ENCODE measurements around the gene IL1RAPL2. TPM values are rescaled to one million over a fixed set of nuclear protein-coding genes. Genes with fewer than 3 reads are reported as not detected.

IL1RAPL2 gene
- total RNA-seq, 2 experiments from 2014 or later, result not detected

DNA sequence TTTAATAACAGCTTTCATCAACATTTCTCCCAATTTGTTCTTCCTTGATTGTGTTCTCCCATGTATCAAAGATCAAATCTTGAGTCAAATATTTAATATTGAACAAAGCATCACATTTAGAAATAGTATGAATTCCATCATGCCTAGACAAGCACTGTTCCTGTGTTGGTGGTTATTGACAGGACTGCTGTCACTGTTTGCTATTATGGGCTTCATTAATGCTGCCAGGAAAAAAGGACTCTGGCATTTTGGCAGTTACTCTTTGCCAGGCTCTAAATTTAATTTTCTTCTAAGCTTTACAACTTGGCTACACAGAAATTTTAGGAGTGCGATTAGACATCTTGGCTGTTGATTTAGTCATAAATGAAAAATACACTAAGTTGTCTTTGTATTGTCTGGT lies 960.4 kb downstream of the IL1RAPL2 start:
- CTCF ChIA-PET, result no interaction called here

DNA sequence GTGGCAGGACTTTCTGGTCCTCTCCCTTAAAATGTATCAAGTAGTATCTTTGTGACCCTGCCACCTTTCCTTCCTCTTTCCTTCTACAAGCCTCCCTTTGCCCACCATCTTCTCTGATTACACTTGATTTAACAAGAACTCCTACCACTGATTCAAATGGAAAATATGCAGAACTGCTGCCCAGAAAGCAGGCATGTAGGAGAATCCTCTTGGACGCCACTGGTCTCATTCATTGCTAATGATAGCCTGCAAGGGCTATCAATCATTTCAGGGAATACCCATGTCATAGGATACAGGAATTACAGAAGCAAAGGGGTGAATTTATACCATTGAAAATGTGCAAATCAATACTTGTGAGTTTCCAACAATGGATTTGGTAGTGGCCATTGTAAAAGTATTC lies 961.8 kb downstream of the IL1RAPL2 start:
- CTCF ChIA-PET, result no interaction called here
- no peaks in the 10 kb centered on the region for H3K36me3 Mint-ChIP-seq (ENCODE audit: low read depth)

More for the DNA sequence above, 960.4 kb downstream of the IL1RAPL2 start:
- H3K4me3 Mint-ChIP-seq, result no peak overlapping the region
- no peaks in the 10 kb centered on the region for H3K9me3 Mint-ChIP-seq
- H3K36me3 Mint-ChIP-seq (ENCODE audit: low read depth), result no peaks in the 10 kb centered on the region
- DNase-seq, result no peak
- H3K27ac Mint-ChIP-seq, result no peak overlapping the region
- no peaks in the 10 kb centered on the region for H3K27me3 Mint-ChIP-seq
- POLR2A ChIA-PET, result no interaction called here
- H3K4me1 Mint-ChIP-seq, result no peaks in the 10 kb centered on the region

DNA sequence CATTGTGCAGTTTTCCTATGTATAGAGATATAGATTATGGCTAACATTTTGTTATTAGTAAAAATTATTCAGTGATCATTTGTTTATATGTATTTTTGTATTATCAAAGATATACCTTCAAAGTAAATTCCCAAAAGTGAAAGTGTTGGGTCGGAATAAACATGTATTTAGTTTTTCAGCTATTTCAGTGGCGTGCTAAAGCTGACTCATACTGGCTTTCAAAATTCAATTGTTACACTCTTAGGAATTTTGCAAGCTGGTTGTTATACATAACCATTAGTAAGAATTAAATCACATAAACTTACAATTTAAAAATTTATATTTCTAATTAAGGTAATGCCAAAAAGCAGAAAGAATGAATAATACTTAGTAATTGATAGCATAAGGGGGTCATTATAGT lies 968.0 kb downstream of the IL1RAPL2 start:
- Mint-ChIP-seq H3K27ac (no peak overlapping the region), H3K36me3 (ENCODE audit: low read depth) (no peaks in the 10 kb centered on the region), H3K4me3 (no peak overlapping the region), H3K27me3 (no peaks in the 10 kb centered on the region), H3K9me3 (no peaks in the 10 kb centered on the region), H3K4me1 (no peaks in the 10 kb centered on the region)
- POLR2A ChIA-PET, result no interaction called here
- DNase-seq, result no peak
- CTCF ChIA-PET, result no interaction called here

More for the DNA sequence above, 961.8 kb downstream of the IL1RAPL2 start:
- Mint-ChIP-seq H3K27me3 (no peaks in the 10 kb centered on the region), H3K4me3 (no peak overlapping the region), H3K9me3 (no peaks in the 10 kb centered on the region), H3K27ac (no peak overlapping the region), H3K4me1 (no peaks in the 10 kb centered on the region)
- POLR2A ChIA-PET, result no interaction called here
- no peak for DNase-seq

DNA sequence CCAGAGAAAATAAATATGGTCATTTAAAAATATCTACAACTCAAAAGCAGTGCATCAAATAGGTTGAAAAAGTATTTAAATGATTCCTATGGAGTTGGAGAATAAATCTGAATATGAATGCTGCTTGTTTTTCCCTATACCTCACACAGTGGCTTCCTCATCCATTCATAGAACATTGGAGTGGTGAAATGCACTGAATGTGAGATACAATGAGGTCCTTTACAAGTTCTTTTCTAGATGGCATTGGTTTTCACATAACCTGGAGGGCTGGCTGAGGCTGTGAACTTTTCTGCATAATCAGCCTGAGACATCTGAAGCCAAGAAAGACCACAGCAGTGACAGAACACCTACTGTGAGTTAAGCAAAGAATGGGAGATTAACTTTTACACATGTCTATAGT lies 977.3 kb downstream of the IL1RAPL2 start:
- DNase-seq, result no peak
- Mint-ChIP-seq H3K36me3 (ENCODE audit: low read depth) (no peaks in the 10 kb centered on the region), H3K27me3 (no peaks in the 10 kb centered on the region), H3K27ac (no peak overlapping the region), H3K4me1 (no peaks in the 10 kb centered on the region), H3K4me3 (no peak overlapping the region), H3K9me3 (no peaks in the 10 kb centered on the region)
- CTCF ChIA-PET, result no interaction called here
- POLR2A ChIA-PET, result no interaction called here

DNA sequence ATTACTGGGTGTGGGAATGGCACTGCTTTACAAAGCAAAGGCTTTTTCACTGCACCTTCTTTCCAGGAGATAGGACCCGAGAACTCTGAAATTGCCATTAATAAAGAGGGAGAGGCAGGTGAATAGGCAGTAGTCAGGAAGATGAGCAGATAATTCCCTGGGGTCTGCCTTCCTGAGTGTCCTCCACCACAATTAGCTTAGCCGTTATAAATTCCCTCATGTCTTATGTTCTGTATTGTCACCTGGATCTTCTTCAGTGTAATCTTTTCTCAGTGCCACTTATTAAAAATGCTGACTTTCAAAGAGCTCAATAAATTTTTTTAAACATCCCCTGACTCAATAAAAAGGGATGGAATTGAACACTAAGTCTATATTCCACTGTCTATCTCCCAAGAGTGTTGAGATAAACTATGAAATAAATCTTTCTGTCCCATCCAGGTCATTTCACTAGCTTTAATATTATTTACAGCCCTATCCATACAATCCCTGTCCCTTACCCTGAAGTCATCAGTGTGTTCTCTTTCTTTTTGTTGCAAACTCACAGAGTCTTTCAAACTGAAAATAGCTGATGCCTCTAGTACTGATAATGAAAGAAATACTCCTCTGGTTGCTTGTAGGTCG lies 984.2 kb downstream of the IL1RAPL2 start:
- ChIA-PET CTCF (no interaction called here), POLR2A (no interaction called here)
- no peaks in the 10 kb centered on the region for H3K36me3 Mint-ChIP-seq (ENCODE audit: low read depth)
- H3K27ac Mint-ChIP-seq, result no peak overlapping the region
- H3K4me1 Mint-ChIP-seq, result no peaks in the 10 kb centered on the region
- H3K9me3 Mint-ChIP-seq, result no peaks in the 10 kb centered on the region
- H3K4me3 Mint-ChIP-seq, result no peak overlapping the region
- DNase-seq, result no peak
- no peaks in the 10 kb centered on the region for H3K27me3 Mint-ChIP-seq

DNA sequence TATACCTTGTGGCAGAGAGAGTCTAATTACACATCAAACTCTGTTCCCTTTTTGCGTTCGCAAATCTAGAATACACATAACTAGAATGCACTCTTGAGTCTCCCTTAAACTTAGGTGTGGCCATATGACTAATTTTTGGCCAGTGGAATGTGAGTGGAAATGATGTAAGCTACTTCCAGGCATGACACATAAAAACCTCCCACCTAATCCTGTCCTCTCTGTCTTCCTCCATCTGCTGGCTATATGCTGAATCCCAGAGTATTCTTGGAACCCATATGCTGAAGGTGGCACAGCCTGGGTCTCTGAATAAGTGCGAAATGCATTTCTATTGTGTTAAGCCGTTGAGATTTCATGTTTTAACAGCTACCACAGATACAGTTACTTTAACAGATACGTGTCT lies 986.4 kb downstream of the IL1RAPL2 start:
- no peaks in the 10 kb centered on the region for H3K36me3 Mint-ChIP-seq (ENCODE audit: low read depth)
- POLR2A ChIA-PET, result no interaction called here
- no peak for DNase-seq
- no peak overlapping the region for H3K4me3 Mint-ChIP-seq
- H3K27ac Mint-ChIP-seq, result no peak overlapping the region
- CTCF ChIA-PET, result no interaction called here
- H3K4me1 Mint-ChIP-seq, result no peaks in the 10 kb centered on the region
- no peaks in the 10 kb centered on the region for H3K27me3 Mint-ChIP-seq
- H3K9me3 Mint-ChIP-seq, result no peaks in the 10 kb centered on the region

DNA sequence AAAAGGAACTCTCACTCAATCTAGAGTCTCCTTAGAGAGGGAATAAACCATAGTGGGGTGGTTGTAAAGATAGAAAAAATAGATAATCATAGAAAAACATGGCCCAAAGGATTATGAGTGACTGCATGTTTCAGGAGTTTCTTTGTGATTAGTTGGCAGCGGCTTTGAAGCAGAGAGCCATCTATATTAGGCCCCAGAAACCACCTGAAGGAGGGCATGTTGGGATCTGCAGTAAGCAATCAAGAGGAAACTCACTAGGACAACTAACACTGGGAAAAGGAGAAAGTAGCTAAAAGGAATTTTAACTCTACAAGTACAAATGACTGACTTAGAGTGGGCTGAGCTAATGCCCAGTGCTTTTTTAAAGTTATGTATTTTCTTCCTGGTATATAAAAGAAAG lies 987.1 kb downstream of the IL1RAPL2 start:
- CTCF ChIA-PET, result no interaction called here
- no peaks in the 10 kb centered on the region for H3K27me3 Mint-ChIP-seq

DNA sequence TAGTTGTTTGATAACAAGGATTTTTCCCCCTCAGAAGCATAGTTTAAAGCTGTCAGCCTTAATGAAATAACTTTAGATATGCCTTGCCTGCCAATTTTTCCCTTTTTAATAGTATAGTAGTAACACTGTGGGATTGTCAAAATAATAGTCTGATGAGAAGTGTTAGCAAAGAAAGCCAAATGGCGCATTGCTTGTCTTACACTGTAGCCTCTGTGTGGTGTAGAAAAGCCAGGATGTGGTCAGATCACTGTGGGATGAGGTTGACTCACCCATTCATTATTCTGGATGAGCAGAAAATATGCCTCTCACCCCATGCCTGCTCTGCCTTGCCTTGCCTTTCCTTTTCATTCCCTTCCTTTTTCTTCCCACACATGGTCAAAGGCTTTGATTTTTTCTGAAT lies 998.5 kb downstream of the IL1RAPL2 start:
- CTCF ChIA-PET, result no interaction called here
- Mint-ChIP-seq H3K4me3 (no peak overlapping the region), H3K36me3 (ENCODE audit: low read depth) (no peaks in the 10 kb centered on the region), H3K27ac (no peak overlapping the region), H3K4me1 (no peaks in the 10 kb centered on the region), H3K9me3 (no peaks in the 10 kb centered on the region), H3K27me3 (no peaks in the 10 kb centered on the region)
- POLR2A ChIA-PET, result no interaction called here
- DNase-seq, result no peak

More for the DNA sequence above, 987.1 kb downstream of the IL1RAPL2 start:
- H3K27ac Mint-ChIP-seq, result no peak overlapping the region
- no peaks in the 10 kb centered on the region for H3K9me3 Mint-ChIP-seq
- no peak for DNase-seq
- H3K4me3 Mint-ChIP-seq, result no peak overlapping the region
- H3K4me1 Mint-ChIP-seq, result no peaks in the 10 kb centered on the region
- H3K36me3 Mint-ChIP-seq (ENCODE audit: low read depth), result no peaks in the 10 kb centered on the region
- POLR2A ChIA-PET, result no interaction called here

DNA sequence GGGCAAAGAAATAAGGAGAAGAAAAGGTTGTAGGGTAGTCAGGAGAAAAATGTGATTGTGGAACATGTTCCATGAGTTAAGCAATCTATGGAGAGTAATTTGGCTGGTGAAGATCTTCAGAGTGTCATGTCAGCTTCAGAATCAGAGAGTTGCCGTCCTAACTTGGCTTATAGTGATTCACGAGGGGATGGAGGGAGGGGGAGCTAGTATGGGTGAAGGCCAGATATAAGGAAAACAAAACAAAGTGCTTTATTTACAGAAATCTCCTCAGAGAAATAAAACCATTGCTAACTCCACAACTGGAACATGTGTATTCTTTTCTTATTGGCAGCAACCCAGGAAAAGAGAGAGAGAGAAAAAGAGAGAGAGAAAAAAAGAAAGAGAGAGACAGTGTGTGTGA lies 999.9 kb downstream of the IL1RAPL2 start:
- POLR2A ChIA-PET, result no interaction called here
- H3K4me3 Mint-ChIP-seq, result no peak overlapping the region
- H3K27ac Mint-ChIP-seq, result no peak overlapping the region
- H3K36me3 Mint-ChIP-seq (ENCODE audit: low read depth), result no peaks in the 10 kb centered on the region
- no peaks in the 10 kb centered on the region for H3K9me3 Mint-ChIP-seq
- H3K4me1 Mint-ChIP-seq, result no peaks in the 10 kb centered on the region
- DNase-seq, result no peak
- no peaks in the 10 kb centered on the region for H3K27me3 Mint-ChIP-seq
- CTCF ChIA-PET, result no interaction called here

DNA sequence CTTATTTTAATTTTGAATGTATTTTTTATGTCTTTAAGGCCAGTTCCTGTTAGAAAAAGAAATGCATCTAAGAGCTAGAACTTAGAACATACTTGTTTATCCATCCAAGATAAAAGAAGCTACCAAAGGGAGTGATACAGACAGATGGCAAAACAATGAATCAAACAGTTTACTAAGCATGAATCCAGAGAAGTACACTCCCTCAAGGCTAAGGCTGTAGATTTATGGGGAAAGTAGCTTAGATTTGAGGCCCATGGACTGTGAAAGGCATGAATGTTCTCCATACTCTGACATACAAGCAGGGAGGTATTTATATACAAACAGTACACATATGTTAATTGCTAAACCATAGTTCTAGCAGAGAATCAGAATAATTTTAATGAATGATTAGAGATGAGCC lies 1001.1 kb downstream of the IL1RAPL2 start:
- H3K4me1 Mint-ChIP-seq, result no peaks in the 10 kb centered on the region
- no peak overlapping the region for H3K27ac Mint-ChIP-seq
- no peaks in the 10 kb centered on the region for H3K9me3 Mint-ChIP-seq
- no peak for DNase-seq
- no peaks in the 10 kb centered on the region for H3K36me3 Mint-ChIP-seq (ENCODE audit: low read depth)
- no peaks in the 10 kb centered on the region for H3K27me3 Mint-ChIP-seq
- no peak overlapping the region for H3K4me3 Mint-ChIP-seq
- CTCF ChIA-PET, result no interaction called here
- POLR2A ChIA-PET, result no interaction called here

DNA sequence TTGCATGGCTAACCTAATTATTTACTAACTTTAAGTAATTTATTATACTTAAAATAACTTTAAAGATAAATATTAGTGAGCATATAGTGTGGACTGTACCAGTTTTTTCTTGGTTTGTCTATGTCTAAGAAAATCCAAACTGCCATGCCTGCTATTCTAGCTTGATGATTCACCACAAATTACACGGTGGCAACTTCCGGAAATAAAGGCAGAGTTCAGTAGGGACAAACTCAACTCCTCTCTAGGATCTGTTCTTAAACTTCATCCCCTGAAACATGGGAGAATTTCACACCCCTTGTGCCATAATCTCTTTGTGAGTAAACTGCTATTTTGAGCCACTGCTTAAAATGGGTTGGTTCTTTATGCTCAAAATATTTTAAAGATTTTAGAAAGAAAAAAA lies 1042.7 kb downstream of the IL1RAPL2 start:
- no peaks in the 10 kb centered on the region for H3K36me3 Mint-ChIP-seq (ENCODE audit: low read depth)
- no peak overlapping the region for H3K27ac Mint-ChIP-seq
- no peak overlapping the region for H3K4me3 Mint-ChIP-seq
- no peaks in the 10 kb centered on the region for H3K4me1 Mint-ChIP-seq
- DNase-seq, result no peak
- no peaks in the 10 kb centered on the region for H3K9me3 Mint-ChIP-seq
- no peaks in the 10 kb centered on the region for H3K27me3 Mint-ChIP-seq
- CTCF ChIA-PET, result no interaction called here
- POLR2A ChIA-PET, result no interaction called here

DNA sequence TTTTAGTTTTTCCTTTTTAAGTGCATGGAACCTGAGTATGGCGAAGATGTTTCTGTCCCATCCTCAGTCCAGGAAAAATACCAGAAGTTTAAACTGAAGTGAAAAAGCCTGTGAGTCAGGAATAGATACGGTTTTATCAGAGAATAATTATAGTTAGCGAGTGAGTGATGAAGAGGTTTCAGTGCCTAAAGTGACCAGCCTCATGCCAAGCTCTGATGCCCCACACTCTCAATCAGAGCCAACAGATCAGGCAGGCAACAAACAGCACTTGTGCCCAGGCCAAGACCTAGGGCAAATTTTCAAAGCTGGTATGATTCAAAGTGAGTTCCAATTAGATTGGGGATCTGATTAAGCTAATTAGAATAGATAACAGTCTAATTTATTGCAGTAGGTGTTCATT lies 1043.5 kb downstream of the IL1RAPL2 start:
- H3K4me1 Mint-ChIP-seq, result no peaks in the 10 kb centered on the region
- CTCF ChIA-PET, result no interaction called here

DNA sequence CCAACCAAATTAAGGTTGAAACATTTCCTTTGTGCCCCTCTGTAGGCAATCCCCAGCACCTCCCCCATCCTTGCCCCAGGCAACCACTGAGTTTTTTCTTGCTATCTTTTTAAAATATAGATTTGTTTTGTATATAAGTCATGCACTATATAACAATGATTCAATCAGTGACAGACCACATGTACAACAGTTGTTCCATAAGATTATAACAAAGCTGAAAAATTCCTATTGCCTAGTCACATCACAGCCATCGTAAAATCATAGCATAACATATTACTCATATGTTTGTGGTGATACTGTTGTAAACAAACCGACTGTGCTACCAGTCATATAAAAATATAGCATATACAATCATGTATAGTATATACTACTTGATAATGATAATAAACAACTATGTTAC lies 1044.4 kb downstream of the IL1RAPL2 start:
- ChIA-PET CTCF (no interaction called here), POLR2A (no interaction called here)
- H3K36me3 Mint-ChIP-seq (ENCODE audit: low read depth), result no peaks in the 10 kb centered on the region
- H3K27me3 Mint-ChIP-seq, result no peaks in the 10 kb centered on the region
- H3K9me3 Mint-ChIP-seq, result no peaks in the 10 kb centered on the region
- no peak overlapping the region for H3K4me3 Mint-ChIP-seq
- no peak for DNase-seq
- H3K4me1 Mint-ChIP-seq, result no peaks in the 10 kb centered on the region
- H3K27ac Mint-ChIP-seq, result no peak overlapping the region

More for the DNA sequence above, 1043.5 kb downstream of the IL1RAPL2 start:
- Mint-ChIP-seq H3K9me3 (no peaks in the 10 kb centered on the region), H3K4me3 (no peak overlapping the region), H3K27me3 (no peaks in the 10 kb centered on the region), H3K36me3 (ENCODE audit: low read depth) (no peaks in the 10 kb centered on the region), H3K27ac (no peak overlapping the region)
- POLR2A ChIA-PET, result no interaction called here
- no peak for DNase-seq

DNA sequence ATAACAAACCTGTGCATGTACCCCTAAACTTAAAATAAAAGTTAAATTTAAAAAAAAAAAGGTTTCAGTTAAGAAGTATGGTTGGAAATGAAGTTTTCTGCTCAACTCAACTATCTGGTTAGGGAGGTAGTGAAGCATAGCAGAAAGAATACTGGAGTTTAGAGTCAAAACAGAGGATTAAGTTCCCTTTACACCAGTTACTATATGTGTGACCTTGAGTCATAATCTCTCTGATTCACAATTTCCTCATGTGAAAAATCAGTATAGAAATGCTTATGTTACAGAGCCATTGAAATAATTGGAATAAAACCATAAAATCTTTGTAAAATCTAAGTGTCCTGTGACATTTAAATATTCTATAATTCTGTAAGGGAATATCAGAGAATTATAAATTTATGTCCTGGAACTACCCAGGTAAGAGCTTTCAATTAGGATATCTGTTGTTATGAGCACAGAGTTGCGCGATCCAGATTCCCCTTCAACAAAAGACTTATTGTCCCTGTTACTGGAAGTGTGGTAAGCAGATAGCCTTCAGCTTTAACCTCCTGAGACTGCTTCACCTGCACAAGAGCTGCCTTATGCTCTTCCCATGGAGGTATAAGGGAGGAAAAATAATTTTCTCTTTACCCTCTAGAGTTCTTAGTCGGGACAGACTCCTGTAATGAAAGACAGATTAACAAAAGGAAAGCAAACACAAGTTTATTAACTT lies 1052.5 kb downstream of the IL1RAPL2 start:
- H3K27me3 Mint-ChIP-seq, result no peaks in the 10 kb centered on the region
- H3K36me3 Mint-ChIP-seq (ENCODE audit: low read depth), result no peaks in the 10 kb centered on the region
- DNase-seq, result no peak
- no peak overlapping the region for H3K27ac Mint-ChIP-seq
- H3K4me3 Mint-ChIP-seq, result no peak overlapping the region
- no peaks in the 10 kb centered on the region for H3K4me1 Mint-ChIP-seq
- POLR2A ChIA-PET, result no interaction called here
- CTCF ChIA-PET, result no interaction called here
- no peaks in the 10 kb centered on the region for H3K9me3 Mint-ChIP-seq

All from activated CD4-positive, alpha-beta T cell treated with anti-CD3 and anti-CD28 coated beads, Interleukin-2, amount 10 ng/mL, durations not matched to agents 7 days and 5 days (primary cell).